Left renal cortex interstitium (tissue), 4 donors: ENCODE data around the gene HNMT. TPM values are rescaled to one million over a fixed set of nuclear protein-coding genes. Genes with fewer than 3 reads are reported as not detected.
A peak's percentile ranks its signal among the peaks of the same experiment; 100 is the strongest.

ENCODE experiments used
- DNase-seq, 4 donors: peaks; one replicate each; pipeline ENCODE4 v3.0.0-alpha.2; 2013; ENCODE audit warnings: low read depth in 4 of 4, low spot score in 2 of 4, missing footprints in 1 of 4
- polyA plus RNA-seq, 4 donors: library from polyadenylated mRNA; unstranded; fragments of 120-200 nt; gene quantifications; one replicate each; pipeline ENCODE4 v1.2.1, GENCODE V29; 2013; ENCODE audit not compliant: insufficient read length in 4 of 4

Gene HNMT
- polyA plus RNA-seq, 4 donors = 51.3 to 83.6 (median 60.7) TPM

DNA sequence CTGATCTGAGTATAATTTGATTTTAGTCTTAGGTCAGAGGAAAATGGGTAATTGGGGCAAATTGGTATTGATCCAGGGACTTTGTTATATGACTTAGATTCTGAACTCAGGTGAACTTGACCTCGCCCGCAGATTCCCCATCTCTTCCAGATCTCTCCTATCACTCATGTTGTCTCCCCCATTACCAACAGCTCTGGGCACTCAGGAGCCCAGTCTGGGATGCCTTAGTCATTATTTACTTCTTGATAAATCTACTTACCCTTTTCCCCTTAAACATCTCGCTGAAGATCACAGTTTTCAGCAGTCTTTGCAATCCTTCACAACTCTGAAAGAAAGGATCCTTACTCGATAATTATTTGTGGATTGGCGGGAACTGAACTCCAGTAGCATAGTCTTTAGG lies 19.6 kb upstream of the HNMT start:
- DNase-seq = no peak

DNA sequence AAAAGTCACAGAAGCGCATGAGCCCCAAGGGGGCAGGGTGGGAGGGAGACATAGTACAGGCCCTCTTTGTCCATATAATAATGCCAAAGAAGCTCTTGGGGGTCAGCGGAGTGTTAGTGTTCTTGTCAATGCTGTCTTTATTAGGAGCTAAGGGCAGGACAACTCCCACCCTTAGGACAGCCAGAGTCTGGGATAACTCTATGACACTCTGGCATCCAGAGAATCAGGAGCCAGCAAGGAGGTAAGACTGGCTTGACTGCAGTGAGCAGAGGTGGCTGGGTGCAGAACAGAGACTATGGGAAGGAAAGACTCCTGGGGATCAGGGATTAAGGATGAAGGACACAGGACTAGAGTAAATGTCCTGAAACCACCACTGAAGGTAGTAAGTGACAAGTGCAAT lies 19.0 kb upstream of the HNMT start:
- DNase-seq = no peak

DNA sequence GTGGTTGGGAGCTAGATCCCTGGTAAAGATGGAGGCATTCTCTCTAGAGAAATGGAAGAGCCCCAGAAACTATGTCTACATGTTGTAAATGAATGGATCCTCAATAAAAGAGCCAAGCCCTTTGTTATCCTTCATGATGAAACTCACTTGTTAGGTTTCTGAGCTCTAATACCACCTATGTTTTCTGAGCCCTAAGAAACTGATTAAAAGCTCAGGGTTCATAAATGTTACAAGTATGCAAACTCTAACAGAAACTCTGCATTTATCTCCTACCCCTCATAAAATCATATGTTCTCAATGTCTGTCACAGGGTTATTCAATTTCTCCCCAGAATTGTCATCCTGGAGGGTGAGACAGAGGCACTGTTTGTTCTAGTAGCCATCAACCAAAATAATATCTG lies 18.0 kb upstream of the HNMT start:
- DNase-seq = no peak

DNA sequence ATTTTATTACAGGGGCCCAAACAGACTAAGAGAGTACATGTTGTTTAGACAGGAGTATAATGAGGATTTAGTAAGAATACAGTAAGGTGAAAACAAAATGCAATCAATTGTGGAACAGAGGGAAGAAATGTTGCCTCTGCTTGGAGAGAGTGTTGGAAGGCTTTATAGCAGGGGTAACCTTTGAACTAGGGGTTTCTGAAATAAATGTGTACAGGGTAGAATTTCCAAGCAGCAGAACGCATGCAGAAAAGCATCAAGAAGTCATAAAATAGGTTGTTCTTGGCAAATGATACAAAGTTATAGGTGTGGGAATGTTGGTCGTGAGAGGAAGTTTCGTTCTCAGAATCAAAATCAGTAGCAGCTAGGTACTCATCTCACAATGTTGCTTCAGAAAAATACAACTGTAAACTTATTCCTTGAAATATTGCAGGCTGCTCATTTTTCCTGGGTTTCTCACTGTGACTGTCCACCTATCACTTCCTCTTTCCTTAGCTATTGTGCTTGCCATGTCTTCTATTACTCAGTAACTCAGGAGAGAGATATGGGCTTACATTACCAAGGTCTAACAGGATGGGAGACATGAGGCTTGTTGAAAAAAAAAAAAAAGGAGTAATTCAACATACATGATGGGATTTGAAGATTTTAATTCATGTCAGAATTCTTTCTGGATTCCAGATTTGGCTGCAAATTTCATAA lies 17.1 kb upstream of the HNMT start:
- DNase-seq = no peak

DNA sequence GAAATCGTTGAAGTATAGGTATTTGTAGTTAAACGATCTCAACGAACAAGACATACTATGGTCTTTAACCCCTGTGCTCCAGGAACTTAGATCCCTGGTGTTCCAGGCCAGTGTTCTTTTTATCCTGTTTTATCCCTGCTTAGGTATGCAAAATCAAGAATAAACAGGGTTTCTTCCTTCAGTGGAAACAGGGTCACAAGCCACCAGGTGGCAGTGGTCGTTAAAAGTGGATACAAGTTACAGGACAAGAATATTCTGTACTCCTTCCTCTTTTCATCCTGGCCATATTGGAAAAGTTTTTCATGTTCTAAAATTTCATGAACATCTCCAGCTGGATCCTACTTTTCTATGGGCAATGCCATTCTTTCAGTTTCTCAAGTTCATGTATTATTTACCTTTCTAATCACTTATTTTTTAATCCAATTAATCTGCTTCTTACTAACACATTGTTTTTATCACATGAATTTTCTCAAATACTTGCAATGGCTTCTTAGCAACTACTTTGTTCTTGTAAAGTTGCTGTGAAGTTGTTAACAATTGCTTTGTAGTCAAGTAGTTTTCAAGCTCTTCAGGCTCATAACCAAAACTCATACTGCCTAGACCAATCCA lies 16.4 kb upstream of the HNMT start:
- DNase-seq = peak in 1 of 4 donors; percentile 32

DNA sequence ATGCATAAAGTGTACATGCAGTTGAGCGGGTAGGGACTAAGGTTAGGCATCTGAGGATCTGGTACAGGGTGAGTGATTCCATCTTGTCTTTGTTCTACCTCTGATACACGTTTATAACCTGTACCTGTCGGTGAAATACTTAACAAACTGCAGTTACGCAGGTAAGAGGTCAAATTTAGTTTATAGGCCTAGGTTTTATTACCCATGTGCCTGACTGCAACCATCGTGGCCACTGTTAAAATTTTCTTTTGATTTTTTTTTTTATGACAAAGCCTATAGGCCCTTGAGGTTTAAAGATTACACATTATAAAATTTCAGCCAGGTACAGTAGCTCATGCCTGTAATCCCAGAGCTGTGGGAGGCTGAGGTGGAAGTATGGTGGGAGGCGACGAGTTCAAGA lies 15.4 kb upstream of the HNMT start:
- DNase-seq = no peak

DNA sequence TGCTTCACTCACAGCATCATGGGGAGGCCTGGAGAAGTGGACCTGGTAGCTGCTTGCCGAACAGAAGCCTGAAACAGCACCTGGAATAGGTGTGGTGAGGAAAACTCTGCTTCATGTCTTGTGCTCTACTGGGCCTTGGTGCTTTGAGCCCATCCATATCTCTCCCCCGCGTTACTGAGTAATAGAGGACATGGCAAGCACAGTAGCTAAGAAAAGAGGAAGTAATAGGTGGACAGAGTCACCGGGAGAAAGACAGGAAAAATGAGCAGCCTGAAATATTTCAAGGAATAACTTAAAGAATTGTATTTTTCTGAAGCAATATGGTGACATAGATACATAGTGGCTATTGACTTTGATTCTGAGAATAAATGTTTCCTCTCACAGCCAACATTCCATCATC lies 14.0 kb upstream of the HNMT start:
- DNase-seq = no peak

DNA sequence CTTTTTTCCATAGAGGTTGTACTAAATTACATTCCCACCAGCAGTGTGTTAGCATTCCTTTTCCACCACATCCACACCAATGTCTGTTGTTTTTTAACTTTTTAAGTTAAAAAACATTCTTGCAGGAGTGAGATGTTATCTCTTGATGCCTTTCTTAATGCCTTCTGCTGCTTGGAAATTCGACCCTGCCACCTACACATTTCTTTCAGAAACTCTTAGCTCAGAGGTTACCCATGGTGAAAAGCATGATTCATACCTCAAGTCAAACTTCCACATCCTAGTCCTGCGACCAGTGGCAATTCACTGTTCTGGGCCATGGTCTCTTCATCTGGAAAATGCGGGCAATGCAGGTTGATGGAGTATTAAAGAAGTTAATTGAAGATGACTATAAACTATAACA lies 12.7 kb upstream of the HNMT start:
- DNase-seq = no peak

DNA sequence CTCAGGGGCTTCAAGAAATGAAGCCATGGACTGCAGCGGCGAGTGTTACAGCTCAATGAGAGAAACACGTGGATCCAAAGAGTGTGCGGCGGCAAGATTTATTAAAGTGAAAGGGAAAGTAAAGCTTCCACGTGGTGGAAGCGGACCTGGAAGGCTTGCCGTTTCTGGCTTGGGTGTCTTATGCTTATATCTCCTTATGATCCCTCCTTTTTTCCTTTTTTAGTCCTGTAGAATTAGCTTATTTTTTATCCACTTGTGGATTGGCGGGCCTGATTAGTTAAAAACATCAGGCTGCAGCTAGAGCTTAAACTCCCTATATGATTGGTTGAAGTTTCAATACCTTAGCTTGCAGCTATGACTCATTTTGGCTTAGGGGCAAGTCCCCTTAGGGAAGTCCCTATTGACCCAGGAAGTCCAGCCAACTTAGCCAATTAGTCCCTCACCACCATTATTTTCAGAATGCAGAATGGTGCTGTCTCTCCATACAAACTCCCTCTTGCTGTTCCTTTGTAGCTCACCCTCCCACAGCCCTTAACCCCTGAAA lies 11.6 kb upstream of the HNMT start:
- no peak for DNase-seq

DNA sequence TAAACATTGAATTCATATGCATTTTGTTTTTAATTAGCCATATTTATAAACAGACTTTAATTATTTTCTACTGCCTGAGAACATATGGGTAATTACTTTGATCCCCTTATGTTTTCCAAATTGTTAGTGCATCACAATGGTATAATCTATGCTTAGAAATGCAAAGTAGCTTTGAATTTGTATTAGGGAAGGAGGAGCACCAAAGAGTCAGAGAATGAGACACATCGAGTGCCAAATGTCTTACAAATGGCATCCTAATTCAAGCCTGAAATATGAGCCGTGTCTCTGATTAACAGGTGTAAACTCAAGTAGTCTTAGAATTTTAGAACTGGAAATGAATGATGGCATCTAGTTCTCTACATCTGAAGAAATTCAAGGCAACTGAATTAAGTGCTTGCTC lies 8.7 kb upstream of the HNMT start:
- no peak for DNase-seq

DNA sequence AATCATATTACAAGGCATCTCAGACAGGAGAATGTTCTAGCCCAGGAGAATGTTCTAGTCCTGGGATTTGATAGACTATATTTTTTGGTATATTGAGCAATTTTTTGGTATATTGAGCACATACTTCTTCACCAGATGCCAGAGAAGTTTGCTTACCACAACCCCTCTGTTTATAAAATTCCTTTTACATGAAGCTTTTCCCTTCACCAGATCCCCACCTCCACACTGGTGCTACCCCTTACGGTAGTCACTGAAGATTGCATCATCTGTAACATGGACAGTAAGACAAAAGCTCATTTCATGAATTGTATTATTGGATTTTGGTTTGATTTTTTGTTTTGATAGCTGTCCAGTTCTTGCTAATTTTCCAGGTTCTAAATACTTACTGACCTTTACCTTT lies 7.2 kb upstream of the HNMT start:
- DNase-seq = no peak

DNA sequence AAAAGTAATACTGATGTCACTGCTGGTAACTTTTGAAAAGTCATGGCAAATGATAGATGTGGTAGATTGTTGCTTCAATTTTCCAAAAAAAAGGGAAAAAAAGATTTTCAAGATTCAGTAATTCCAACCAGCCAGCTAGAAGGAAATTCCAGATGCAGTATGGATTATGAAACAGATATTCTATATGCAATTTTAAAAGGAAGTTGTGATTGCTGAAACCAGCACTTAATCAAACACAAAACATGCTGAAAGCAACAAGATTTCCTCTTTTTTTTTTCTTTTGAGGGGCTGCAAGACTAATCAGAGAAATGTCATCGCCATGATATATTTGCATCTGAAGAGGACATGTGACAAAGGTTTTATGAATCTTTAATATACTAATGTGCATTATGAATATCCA lies 5.1 kb upstream of the HNMT start:
- DNase-seq = no peak

DNA sequence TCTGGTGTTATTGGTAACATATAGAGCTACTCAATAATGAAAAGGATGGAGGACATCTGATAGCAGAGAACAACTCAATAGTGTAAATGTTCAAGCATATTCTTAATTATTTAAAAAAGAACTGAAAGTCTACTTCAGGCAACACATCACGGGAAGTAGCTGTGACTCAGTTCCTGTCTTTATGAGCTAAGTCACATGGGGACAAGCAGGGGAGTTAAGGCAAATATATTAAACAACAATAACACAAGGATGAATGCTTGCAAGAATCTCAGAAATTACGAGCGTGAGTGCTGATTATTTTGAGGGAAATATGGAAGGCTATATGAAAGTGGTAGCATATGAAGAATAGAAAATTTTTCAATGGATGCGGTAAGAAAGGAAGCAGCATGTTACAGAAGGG lies 4.0 kb upstream of the HNMT start:
- no peak for DNase-seq

DNA sequence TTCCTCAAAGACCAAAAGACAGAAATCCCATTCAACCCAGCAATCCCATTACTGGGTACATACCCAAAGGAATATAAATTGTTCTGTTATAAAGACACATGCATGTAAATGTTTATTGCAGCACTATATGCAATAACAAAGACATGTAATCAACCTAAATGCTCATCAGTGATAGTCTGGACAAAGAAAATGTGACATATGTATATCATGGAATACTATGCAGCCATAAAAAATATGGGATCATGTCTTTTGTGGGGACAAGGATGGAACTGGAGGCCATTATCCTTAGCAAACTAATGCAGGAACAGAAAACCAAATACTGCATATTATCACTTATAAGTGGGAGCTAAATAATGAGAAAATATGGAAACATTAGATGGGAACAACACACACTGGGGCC lies 2.7 kb upstream of the HNMT start:
- no peak for DNase-seq

DNA sequence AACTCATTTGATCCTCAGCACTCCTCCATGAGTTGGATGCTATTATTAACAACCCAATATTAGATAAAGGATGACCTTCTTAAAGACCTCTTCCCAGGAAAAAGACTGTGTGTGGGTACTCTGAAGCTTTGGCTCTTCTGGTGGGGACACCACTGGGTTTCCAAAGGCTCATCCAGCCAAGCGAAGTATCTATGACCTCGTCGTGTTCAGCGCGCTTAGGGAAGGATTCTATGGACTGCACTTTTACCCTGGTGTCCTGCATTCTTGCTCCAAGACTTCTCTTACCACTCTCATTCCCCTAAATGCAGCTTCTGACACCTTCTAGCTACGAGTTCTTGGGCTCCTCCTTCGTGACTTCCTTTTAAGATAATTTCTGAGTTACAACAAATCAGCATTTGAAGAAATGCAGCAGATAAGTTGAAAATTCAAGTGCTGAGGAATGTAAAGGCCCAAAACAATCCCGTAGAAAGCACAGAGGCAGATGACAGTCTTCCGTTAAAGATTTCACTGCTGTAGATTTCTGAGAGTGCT lies 673 bp upstream of the HNMT start:
- DNase-seq = no peak

DNA sequence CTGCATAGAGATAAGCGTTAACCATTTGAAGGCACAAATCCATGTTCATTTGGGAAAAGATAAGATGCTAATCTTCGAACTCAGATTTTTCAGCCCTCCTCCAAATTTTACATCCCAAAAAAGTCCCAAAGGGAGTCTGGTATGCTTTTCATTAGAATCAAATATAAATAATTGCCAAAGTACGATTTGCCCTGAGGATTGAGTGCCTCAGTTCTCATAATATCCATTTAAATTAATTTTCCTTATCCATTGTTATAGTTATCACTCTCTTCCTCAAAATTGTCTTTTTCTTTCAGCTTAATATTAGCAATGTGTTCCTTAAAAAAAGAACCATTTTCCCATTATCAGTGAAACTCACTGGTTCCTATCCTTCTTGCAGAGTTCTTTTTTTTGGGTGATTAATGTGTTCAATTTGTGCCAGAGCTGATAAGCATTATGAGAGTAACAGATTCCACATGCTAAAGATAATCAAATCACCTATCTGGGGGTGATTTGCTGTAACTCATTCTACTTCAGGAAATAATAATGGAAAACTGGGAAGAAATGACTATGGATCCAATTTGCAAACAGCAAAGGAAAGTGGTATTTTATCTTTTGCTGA lies 686 bp downstream of the HNMT start:
- no peak for DNase-seq

DNA sequence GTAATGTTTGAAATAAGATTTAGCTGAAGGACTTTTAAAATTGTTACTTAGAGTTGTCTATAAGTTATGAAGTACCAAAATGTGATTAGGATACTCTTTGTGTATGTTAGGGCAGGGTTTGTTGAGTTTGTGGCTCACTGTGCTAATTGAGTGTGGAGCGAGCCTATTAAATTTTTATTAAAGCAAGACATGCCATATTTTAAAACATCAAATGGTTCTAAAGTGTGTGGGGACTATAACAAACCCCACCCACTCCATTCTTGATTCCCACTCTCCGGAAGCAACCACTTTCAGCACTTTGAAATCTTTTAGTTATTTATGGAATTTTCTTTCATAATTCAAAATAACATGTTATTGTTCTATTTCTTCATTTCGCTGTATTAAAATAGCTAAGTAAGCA lies 1.8 kb downstream of the HNMT start:
- no peak for DNase-seq

DNA sequence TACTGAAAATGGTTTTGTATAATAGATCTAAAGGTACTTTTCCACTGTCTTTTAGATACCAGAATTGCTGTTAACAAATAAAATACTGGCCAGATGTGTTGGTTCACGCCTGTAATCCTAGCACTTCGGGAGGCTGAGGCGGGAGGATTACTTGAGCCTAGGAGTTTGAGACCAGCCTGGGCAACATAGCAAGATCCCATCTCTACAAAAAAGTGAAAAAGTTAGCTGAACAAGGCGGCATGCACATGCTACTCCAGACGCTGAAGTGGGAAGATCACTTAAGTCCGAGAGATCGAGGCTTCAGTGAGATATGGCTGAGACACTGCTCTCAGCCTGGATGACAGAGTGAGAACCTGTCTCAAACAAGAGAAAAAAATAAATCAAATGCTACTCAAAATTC lies 2.8 kb downstream of the HNMT start:
- no peak for DNase-seq

DNA sequence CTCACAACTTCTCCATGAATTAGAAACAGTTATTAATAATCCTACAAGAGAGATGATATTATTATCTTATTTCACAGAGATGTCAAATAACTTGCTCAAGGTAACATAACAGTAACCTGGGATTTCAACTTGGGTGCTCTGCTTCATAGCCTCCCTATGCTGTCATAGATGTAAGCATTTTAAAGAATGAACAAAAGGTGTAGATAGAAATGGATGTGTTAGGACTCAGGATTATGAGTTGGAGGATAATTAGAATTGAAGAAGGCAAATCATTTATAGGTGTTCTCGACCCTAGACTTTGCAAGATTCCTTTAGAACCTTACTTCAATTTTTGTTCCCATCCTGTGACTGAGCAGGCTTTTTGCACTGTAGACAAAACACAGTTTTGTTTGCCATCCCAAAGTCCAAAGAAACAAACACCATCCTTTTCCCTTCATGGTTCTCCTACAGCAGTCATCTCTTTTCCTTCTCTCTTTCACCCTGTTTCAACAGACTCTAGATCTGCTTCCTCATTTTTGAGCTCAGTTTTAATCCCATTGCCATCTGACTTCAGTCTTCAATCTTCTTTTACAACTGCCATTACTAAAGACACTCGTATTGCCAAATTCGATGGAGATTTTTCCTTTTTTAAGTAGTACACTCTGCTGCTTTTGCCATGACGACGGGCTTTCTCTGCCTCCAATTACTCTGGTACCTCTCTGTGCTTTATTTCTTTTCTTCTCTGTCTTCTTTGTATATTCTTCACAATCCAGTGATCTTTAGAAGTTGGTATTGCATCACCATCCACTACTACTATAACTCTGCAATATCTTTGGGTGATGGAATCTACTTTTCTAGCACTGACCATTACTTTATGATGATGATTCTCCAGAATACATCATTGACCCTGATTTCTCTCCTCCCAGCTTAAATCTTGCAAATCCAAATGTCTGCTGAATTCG lies 4.5 kb downstream of the HNMT start:
- DNase-seq = no peak

DNA sequence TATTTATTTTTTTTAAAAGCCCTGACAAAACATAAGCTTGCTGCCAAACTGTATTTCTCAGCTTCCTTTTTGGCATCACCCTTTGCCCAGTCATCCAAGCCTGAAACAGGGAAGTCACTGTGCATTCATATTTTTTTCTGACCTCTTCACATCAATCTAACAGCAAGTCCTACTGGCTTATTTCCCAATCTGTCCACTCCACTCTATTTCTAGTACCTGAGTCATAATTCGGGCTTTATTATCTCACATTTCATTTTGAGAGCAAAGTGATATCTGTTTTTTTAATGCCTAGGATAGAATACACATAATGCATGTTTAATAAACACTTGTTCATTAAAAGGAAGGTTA lies 5.1 kb downstream of the HNMT start:
- no peak for DNase-seq

DNA sequence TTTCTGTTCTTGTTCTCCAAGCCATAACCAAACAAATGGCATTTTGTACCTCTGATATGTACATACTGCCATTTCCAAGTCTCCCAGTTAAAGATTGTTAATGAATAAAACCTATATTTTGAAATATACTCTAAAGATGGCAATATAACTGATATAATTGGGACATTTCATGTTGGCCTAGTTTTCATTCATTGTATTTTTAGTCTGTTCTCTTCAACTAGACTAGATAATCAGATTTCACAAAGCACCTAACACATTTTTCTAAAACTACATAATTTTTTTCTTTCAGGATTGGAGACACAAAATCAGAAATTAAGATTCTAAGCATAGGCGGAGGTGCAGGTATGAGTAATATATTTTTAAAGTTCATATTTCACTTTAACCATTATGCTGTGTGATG lies 5.6 kb downstream of the HNMT start:
- DNase-seq = no peak
